Left renal cortex interstitium (tissue), 4 donors: ENCODE data around the gene MIEF1. TPM values are rescaled to one million over a fixed set of nuclear protein-coding genes. Genes with fewer than 3 reads are reported as not detected.

Experiments used
- DNase-seq, 4 donors: peaks; one replicate each; pipeline ENCODE4 v3.0.0-alpha.2; 2013; ENCODE audit warnings: low read depth in 4 of 4, low spot score in 2 of 4, missing footprints in 1 of 4
- polyA plus RNA-seq, 4 donors: library from polyadenylated mRNA; unstranded; fragments of 120-200 nt; gene quantifications; one replicate each; pipeline ENCODE4 v1.2.1, GENCODE V29; 2013; ENCODE audit not compliant: insufficient read length in 4 of 4

MIEF1 gene
- polyA plus RNA-seq, 4 donors, result 33.5 to 36.6 (median 34.2) TPM

- DNase-seq, result no peak
Observed at GRCh38 chr22:39554151-39554550, 52.1 kb downstream of the MIEF1 start.

- DNase-seq, result no peak
Observed at GRCh38 chr22:39556970-39557841, 55.1 kb downstream of the MIEF1 start.

GRCh38 chr22:39558254-39558727, 56.2 kb downstream of the MIEF1 start:
- no peak for DNase-seq

GRCh38 chr22:39558950-39559349, 56.9 kb downstream of the MIEF1 start:
- DNase-seq, result no peak

GRCh38 chr22:39559456-39560105, 57.5 kb downstream of the MIEF1 start:
- DNase-seq, result no peak

- no peak for DNase-seq
Observed at GRCh38 chr22:39560127-39560526, 58.0 kb downstream of the MIEF1 start.

- DNase-seq, result no peak
Observed at GRCh38 chr22:39562839-39563489, 60.9 kb downstream of the MIEF1 start.

GRCh38 chr22:39563571-39564428, 61.7 kb downstream of the MIEF1 start:
- no peak for DNase-seq

- no peak for DNase-seq
Observed at GRCh38 chr22:39565414-39565944, 63.4 kb downstream of the MIEF1 start.

- no peak for DNase-seq
Observed at GRCh38 chr22:39567135-39567946, 65.3 kb downstream of the MIEF1 start.

Other genes with a start within 250 kb of the MIEF1 start
- gene RPL3, start 182.7 kb upstream of the MIEF1 start, polyA plus RNA-seq, result 1,000 to 10,000 TPM; 2,902 to 3,578 (median 3,212) TPM
- gene SYNGR1, start 152.3 kb upstream of the MIEF1 start, polyA plus RNA-seq, result 10 to 100 TPM; 16.0 to 29.9 (median 25.1) TPM
- 10 to 100 TPM; 24.8 to 37.3 (median 31.6) TPM for gene TAB1, start 102.5 kb upstream of the MIEF1 start, polyA plus RNA-seq
- 10 to 100 TPM; 18.4 to 31.1 (median 25.7) TPM for gene MGAT3, start 45.3 kb upstream of the MIEF1 start, polyA plus RNA-seq
- 100 to 1,000 TPM; 274 to 319 (median 300) TPM for gene ATF4, start 18.3 kb downstream of the MIEF1 start, polyA plus RNA-seq
- 10 to 100 TPM; 48.3 to 80.2 (median 55.6) TPM for gene RPS19BP1, start 30.5 kb downstream of the MIEF1 start, polyA plus RNA-seq
- under 1 TPM; 0.04 to 0.13 (median 0.06) TPM for gene CACNA1I, start 68.5 kb downstream of the MIEF1 start, polyA plus RNA-seq